Lung (tissue), 12 donors: ENCODE measurements around the gene LSMEM2. TPM values are rescaled to one million over a fixed set of nuclear protein-coding genes. Genes with fewer than 3 reads are reported as not detected.

ENCODE experiments used
- ATAC-seq: fragments of 200-7000 bp; cut with Tn5 transposase; one replicate; pipeline ENCODE4 v1.9.1; 2020; ENCODE audit warnings: moderate number of reproducible peaks; ENCODE audit not compliant: insufficient read depth, low FRiP score
- DNase-seq, 3 donors: peaks; one replicate each; pipeline ENCODE4 v3.0.0-alpha.2; 2013 to 2017
- H3K27ac ChIP-seq, 2 donors: one replicate each; pipeline ENCODE4 v1.5.1; 2013; ENCODE audit warnings: mild to moderate bottlenecking in 2 of 2, moderate library complexity in 2 of 2, control low read depth in 1 of 2, inconsistent platforms in 1 of 2, low read depth in 1 of 2, low read length in 1 of 2
- H3K27me3 ChIP-seq, 3 donors: one replicate each; pipeline ENCODE4 v1.5.1; 2013; ENCODE audit warnings: low read length in 2 of 3; ENCODE audit not compliant: control insufficient read depth in 3 of 3, insufficient read depth in 3 of 3
- H3K36me3 ChIP-seq, 4 donors: one replicate each; pipeline ENCODE4 v1.5.1; 2013; ENCODE audit warnings: low read length in 4 of 4, mild to moderate bottlenecking in 1 of 4, moderate library complexity in 1 of 4; ENCODE audit not compliant: control insufficient read depth in 4 of 4, insufficient read depth in 4 of 4
- H3K4me1 ChIP-seq, 5 donors: one replicate each; pipeline ENCODE4 v1.5.1; 2013; ENCODE audit warnings: low read length in 5 of 5, mild to moderate bottlenecking in 2 of 5, moderate library complexity in 1 of 5; ENCODE audit not compliant: control insufficient read depth in 5 of 5, insufficient read depth in 5 of 5
- H3K4me3 ChIP-seq: one replicate; pipeline ENCODE4 v1.5.1; 2013; ENCODE audit warnings: mild to moderate bottlenecking, control low read depth, moderate library complexity
- H3K9ac ChIP-seq, 2 donors: one replicate each; pipeline ENCODE4 v1.5.1; 2013; ENCODE audit warnings: low read length in 2 of 2, control low read depth in 1 of 2; ENCODE audit not compliant: insufficient read depth in 1 of 2
- H3K9me3 ChIP-seq, 4 donors: one replicate each; pipeline ENCODE4 v1.5.1; 2013; ENCODE audit warnings: low read length in 3 of 4, mild to moderate bottlenecking in 1 of 4, moderate library complexity in 1 of 4; ENCODE audit not compliant: control insufficient read depth in 4 of 4, insufficient read depth in 3 of 4
- CTCF ChIP-seq: IDR thresholded peaks from 2 replicates; pipeline ENCODE4 v1.5.1; 2012; ENCODE audit warnings: mild to moderate bottlenecking; ENCODE audit errors: control extremely low read depth, extremely low read depth
- WGBS, 2 donors: extraction: QIAGEN DNeasy Blood & Tissue Kit; methylation state at CpG; one replicate each; pipeline ENCODE4 v1.1.7; 2013; 5-methylcytosine and 5-hydroxymethylcytosine counted together
- polyA plus RNA-seq, 2 donors: library from polyadenylated mRNA; stranded (reverse); fragments of 200-250 nt; gene quantifications; one replicate each; pipeline ENCODE4 v1.2.1, GENCODE V29; 2013
- total RNA-seq, 2 donors: library from RNA; depleted of rRNA in 1 of 2; stranded (reverse); fragments of >200 nt in 1 of 2; gene quantifications; one replicate each; pipeline ENCODE4 v1.2.1, GENCODE V29; 2014 to 2021
- donor health status: control.
- donor health status: control.
- donor health status: Bipolar disorder and iron deficiency.
- donor health status: healthy.
- donor health status: DM: yes; HTN: yes; CAD: no.

The LSMEM2 gene
- total and polyA plus RNA-seq, 4 donors = 0.10 to 0.49 (median 0.12) TPM; not detected in 1

DNA sequence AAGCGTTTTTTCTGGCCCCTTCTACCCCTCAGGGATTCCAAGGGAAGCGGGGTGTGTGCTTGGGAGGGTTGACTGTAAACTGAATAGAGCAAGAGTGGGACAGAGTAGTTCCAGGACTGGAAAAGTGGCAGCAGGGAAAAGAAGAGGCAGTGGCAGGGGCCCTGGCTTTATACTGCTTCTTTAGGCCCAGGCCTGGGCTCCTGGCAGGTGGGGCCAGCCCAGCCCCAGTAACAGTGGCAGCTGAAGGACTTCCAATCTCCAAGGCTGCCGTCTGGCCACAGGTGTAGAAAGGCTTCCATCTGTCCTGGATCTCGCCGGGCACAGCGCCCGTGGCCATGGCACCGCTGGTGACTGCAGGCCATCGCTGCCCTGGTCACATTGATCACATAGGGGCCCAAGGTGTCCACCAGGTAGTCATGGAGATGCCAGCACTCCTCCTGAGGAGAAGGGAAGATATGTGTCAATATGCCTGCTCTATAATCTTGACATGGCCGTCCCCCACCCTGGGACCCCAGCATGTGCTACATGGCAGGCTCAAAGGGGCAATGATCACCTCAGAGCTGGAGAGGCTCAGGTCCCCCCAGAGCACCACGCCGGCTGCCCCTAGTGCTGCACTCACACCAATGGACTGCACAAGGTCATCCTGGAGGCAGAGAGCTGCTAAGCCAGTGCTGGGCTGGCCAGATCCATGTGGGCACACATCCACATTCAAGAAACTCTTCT, 14.4 kb downstream of the LSMEM2 start:
- H3K4me3 ChIP-seq = no peak overlapping the region
- no peaks in the 10 kb centered on the region for H3K9me3 ChIP-seq
- DNase-seq = peak in 1 of 3 donors; percentile 10
- TF ChIP-seq CTCF = no peak
- H3K27me3 ChIP-seq = no peaks in the 10 kb centered on the region
- peaks cover 3 to 28% (median 7%) of the 10 kb centered on the region in 4 donors for H3K36me3 ChIP-seq
- H3K4me1 ChIP-seq = peaks cover 0 to 17% (median 0%) of the 10 kb centered on the region in 5 donors
- H3K27ac ChIP-seq = peak overlapping the region; percentile 74 to 94
- no peak overlapping the region for H3K9ac ChIP-seq
- ATAC-seq = no peak
- WGBS, 2 donors = 84 to 85% methylated on average over 12 of the region's 12 CpGs

DNA sequence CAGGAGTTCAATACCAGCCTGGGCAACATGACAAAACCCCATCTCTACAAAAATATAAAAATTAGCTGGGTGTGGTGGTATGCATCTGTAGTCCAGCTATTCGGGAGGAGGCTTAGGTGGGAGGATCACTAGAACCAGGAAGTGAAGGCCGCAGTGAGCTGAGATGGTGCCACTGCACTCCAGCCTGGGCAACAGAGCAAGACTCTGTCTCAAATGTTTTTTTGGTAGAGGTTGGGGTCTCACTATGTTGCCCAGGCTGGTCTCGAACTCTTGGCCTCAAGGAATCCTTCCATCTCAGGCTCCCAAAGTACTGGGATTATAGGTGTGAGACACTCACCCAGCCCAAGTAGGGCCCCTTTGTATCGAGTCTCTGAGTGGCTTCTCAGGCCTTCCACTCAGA, 15.2 kb downstream of the LSMEM2 start:
- ATAC-seq (no peak), DNase-seq (peak in 1 of 3 donors; percentile 9)
- no peak overlapping the region for H3K4me3 ChIP-seq
- H3K36me3 ChIP-seq = peaks cover 3 to 20% (median 5%) of the 10 kb centered on the region in 4 donors
- no peaks in the 10 kb centered on the region for H3K27me3 ChIP-seq
- no peaks in the 10 kb centered on the region for H3K9me3 ChIP-seq
- TF ChIP-seq CTCF = no peak
- 82 to 99% methylated on average over 4 of the region's 4 CpGs for WGBS, 2 donors
- no peak overlapping the region for H3K9ac ChIP-seq
- no peak overlapping the region for H3K27ac ChIP-seq
- H3K4me1 ChIP-seq = peaks cover 0 to 24% (median 0%) of the 10 kb centered on the region in 5 donors

DNA sequence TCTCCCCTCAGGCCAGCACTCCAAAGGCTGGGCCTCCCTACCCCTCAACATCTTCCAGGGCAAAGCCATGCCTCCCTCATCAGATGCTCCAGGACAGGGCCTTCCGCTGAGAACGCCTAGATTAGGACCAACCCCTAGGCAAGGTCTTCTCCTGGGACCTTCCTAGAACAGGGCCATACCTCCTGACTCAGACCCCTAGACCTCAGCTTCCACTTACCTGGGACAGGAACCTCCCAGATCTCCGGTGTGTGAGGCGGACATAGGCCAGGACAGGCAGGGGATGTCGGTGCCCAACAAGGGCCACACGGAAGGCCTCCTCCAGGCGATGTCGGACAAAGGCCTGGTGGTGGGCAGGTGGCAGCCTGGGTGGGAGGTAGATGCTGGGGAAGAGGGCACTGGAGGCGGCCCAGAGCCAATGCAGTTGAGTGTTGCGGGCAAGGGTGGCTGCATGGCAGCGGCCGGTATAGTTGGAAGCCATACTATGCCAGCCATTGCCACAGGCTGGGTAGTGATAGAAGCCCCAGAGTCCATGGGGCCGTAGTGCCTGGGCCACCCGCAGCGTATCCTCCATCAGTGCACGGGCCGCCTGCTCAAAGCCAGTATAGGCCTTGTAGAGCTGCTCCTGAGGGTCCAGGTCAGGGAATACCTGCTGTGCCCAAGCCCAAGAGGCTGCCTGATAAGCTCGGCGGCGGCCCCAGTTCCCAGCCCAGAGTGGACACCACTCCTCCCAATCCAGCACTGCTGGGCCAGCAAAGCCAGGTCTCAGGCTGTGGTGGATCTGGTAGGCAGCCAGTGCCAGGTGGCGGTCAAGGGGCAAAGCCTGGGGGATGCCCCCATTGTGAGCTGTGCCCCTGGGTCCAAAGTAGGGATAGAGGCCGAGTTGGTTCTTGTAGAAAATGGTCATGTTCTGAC, 15.9 kb downstream of the LSMEM2 start:
- TF ChIP-seq CTCF = no peak
- DNase-seq (peak in 1 of 3 donors; percentile 9), ATAC-seq (no peak)
- Histone ChIP-seq H3K4me1 (peaks cover 0 to 26% (median under 1%) of the 10 kb centered on the region in 5 donors), H3K27me3 (no peaks in the 10 kb centered on the region), H3K36me3 (peaks cover 1 to 13% (median 3%) of the 10 kb centered on the region in 4 donors), H3K9me3 (no peaks in the 10 kb centered on the region), H3K9ac (no peak overlapping the region), H3K27ac (no peak overlapping the region), H3K4me3 (no peak overlapping the region)
- WGBS, 2 donors = 94% methylated on average over 19 to 22 of the region's 22 CpGs
